SU-DHL-6 (cell line): ENCODE data around the gene GPATCH4.

Source experiments
- CTCF ChIP-seq: fragments of 200-600 bp; sonication (generic); IDR thresholded peaks from one replicate; pipeline ENCODE4 v1.5.1; 2017; ENCODE audit warnings: antibody characterized with exemption, mild to moderate bottlenecking, low read length, moderate library complexity; ENCODE audit not compliant: insufficient read depth, poor library complexity, severe bottlenecking
- EZH2phosphoT487 ChIP-seq: fragments of 200-600 bp; sonication (generic), shearing (Covaris generic); conservative IDR thresholded peaks from 2 replicates; pipeline ENCODE4 v1.6.1; 2018; ENCODE audit warnings: mild to moderate bottlenecking, antibody characterized with exemption, low read length, moderate library complexity, mixed read lengths

- no peak for TF ChIP-seq CTCF
- TF ChIP-seq EZH2phosphoT487, result no peak
Measured at GRCh38 chr1:156643049-156643777, 41.9 kb upstream of the GPATCH4 start.
